Measurements from ENCODE around the gene ATF7.
"Not testable (repeated sequence)": the region's sequence is repeated elsewhere in the genome, so short reads cannot be mapped to it uniquely, and the experiment has no call there.

Gene ATF7

GRCh38 chr12:53564278-53564677 is 61.9 kb downstream of the ATF7 start:
- no peak for DNase-seq

DNA sequence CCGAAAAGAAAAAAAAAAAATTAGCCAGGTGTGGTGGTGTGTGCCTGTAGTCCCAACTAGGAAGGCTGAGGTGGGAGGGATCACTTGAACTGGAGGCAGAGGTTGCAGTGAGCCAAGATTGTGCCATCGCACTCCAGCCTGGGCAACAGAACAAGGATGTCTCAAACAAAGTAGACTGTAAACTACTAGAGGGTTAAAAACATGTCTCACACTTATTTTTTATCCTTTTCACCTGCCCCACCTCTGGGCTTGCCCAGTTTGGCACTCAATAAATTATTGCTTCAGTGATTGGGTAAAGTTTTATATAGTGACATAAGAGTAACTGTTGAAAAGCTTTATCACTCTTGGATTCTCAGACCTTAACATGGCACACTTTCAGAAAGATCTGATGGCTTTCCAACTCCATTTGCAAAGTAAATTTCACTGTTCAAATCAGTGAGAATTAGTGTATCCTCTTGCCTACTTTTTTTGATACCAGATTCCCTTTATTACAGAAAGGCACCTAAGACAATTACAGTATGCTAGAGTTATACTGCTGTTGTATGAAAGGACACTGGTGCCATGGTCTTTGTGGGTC is 62.6 kb downstream of the ATF7 start:
- DNase-seq: no peak

GRCh38 chr12:53561590-53561953 is 64.6 kb downstream of the ATF7 start:
- peak; percentile 70 for DNase-seq

DNA sequence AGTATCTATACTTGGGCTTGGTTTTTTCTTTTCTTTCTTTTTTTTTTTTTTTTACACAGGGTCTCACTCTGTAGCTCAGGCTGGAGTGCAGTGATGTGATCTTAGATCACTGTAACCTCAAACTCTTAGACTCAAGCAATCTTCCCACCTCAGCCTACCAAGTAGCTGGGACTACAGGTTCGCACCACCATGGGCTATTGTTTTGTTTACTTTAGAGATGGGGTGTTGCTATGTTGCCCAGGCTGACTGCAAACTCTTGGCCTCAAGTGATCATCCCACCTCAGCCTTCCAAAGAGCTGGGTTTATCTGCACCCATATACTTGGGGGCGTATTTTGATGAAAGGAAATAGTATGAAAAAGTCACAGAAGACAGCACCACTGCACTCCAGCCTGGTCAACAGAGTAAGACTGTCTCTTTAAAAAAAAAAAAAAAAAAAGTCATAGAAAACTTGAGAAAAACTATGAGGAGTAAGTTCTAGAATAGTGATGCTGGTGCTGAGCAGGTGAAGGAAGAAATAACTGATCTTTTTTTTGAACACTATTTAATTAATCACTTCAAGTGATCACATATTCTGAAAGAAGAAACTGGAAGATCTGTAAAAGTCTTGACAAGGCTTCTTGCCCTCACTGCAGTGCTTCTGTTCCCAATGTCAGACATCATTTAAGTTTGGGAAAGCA is 65.1 kb downstream of the ATF7 start:
- DNase-seq: no peak

DNA sequence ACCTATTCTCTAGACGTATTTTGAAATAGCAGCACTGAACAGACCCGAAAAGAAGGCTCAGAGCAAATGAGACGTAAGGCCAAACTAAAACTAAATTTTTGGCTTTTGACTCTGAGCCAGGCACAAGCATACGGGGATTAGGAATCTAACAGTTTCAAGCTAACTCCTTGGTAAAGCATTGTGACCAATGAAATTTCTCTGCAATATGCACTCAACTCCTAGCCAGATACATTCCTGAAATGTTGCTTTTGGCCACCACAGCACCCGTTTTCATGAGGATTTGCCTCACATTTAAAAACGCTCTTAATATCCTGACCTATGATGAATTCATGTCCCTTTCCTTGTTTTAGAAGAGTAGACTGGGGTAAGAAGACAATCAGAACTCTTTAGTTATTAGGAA is 65.8 kb downstream of the ATF7 start:
- no peak for DNase-seq

DNA sequence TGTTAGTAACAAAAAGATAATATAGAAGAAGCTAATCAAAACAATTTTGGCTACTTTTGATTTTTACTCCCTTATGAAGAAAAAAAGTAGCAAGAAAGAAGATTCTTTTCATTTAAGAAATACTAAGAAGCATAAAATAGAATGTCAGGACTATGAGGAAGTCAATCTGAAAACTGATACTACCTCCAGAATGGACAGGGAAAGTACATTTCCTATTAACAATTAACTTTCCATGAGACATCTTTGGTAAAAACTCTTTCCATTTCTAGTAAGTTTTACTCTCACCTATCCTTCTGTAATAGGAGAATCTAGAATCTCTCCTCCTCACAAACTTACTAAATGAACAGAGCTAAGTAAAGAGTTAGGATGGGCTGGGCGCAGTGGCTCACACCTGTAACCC is 67.6 kb downstream of the ATF7 start:
- DNase-seq: no peak

DNA sequence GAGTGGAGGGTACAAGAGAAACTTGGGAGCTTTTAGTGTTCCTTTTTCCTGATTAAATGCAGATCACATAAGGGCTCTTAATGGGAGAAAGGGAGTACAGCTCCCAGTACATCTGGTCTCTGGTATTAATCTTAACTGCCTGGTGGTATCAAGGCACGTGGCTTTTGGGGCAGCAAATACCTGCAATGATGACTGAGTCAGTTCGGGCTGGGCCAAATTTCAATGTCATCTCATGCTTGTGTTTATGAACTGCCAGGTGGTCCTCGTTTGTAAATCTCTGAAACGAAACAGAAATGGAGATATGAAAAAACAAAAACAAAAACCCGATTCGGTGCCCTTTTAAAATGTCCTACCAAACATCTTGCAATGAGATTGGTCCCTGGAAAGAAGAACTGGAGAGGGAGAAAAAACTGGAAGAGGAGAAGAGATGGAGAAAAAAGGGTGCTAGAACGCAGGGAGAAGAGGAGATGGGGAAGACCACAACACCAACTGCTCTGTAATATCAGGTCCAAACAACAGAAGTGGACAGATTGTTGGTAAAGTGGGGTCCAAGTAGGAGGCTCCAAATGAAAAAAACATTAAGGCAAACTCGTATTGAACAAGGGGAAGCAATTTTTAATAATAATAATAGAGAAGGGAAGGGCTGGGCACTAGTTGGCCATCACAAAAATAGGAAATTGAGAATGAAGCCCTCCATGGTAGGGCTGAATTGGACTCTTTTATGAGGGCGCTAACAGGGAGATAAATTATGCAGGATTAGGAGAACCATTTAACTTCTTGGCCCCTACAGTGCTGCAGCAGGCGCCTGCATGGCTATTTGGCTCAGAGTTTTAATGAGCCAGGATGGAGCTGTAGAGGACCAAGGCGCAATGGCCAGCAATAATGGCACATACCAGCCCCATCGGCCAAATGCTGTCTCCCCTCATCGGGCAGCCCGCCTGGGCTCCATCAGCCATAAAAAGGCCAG is 73.5 kb downstream of the ATF7 start:
- DNase-seq: no peak

DNA sequence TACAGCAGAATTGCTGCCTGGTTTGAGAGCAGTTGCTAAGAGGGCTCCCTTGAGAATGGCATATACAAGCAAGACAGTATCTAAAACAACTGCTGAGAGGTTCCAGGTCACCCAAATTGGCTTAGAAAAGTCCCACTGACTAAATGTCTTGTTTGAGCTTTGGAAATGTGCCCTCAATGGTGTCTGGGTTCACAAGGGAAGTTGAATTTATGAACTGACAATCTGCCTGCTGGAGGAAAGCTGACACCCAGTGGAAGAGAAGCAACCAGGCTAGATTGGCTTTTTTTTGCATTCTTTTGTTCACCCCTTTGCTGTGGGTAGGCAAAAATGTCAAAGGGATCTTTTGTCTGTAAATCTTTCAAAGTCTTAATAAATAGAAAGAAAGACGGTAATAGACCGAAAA is 74.3 kb downstream of the ATF7 start:
- DNase-seq: no peak

- no peak for DNase-seq
These were observed 75.6 kb downstream of the ATF7 start for GRCh38 chr12:53550595-53550994.

DNA sequence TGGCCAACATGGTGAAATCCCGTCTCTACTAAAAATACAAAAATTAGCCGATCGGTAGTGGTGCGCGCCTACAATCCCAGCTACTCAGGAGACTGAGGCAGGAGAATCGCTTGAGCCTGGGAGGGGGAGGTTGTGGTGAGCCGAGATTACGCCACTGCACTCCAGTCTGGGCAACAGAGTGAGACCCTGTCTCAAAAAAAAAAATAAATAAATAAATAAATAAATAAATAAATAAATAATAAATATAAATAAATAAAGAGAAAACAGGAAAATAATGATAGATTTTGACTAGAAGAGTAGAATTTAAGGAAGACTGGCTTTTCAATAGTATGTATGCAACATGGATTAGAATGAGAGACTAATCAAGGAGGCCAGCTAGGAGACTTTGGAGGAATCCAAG is 76.1 kb downstream of the ATF7 start:
- DNase-seq: not testable (repeated sequence)

DNA sequence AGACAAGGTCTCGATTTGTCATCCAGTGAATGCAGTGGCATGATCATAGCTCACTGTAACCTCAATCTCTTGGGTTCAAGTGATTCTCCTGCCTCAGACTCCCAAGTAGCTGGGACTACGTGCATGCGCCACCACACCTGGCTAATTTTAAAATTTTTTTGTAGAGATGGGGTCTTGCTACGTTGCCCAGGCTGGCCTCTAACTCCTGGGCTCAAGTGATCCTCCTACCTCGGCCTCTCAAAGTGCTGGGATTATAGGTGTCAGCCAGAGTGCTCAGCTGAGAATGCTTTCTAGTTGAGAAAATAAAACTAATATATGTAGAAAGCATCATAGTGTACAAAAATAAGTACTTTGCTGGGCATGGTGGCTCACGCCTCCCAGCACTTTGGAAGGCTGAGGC is 77.8 kb downstream of the ATF7 start:
- DNase-seq: not testable (repeated sequence)

DNA sequence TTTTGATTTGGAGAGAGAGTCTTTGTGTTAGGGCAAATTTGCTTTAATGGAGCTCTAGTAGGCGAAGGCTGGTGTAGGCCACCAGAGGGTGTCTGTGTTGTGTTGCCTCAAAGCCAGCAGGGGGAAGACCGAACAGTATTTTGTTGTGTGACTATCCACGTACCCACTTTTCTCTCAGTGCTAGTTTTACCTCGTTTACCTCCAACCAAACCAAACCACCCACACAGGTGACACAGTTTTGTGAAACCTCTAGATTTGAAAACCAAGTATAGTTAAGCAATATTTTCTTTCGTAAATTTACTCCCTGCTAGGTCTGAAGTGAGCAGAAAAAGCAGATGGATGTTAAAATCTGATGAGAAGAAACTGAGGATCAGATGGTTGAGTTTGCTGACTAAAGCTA is 82.6 kb downstream of the ATF7 start:
- peak; percentile 69 for DNase-seq

- DNase-seq: no peak
These were observed 86.7 kb downstream of the ATF7 start for GRCh38 chr12:53539526-53539925.

DNA sequence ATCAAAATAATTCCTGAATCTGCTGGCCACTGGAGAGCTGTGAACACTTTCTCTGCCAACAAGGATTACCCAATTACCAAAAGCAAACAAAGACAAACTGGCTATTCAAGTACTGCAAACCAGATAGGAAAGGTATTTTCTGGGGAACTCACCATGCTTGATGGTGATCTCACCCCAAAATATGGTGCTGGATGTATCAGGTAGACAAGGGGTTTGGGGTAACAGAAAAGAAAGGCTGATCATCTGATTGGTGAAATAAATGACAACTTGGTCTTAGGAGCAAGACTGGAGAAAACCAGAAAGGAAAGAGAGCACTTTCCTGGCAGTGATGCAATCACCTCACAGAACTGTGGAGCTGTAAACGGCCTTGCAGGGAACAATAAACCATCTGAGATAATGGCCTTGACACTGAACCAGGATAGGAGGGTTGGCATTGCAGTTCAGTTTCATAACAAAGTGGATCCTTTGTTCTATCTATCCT is 87.9 kb downstream of the ATF7 start:
- DNase-seq: no peak

- DNase-seq: no peak
These were observed 89.2 kb downstream of the ATF7 start for GRCh38 chr12:53536962-53537361.

DNA sequence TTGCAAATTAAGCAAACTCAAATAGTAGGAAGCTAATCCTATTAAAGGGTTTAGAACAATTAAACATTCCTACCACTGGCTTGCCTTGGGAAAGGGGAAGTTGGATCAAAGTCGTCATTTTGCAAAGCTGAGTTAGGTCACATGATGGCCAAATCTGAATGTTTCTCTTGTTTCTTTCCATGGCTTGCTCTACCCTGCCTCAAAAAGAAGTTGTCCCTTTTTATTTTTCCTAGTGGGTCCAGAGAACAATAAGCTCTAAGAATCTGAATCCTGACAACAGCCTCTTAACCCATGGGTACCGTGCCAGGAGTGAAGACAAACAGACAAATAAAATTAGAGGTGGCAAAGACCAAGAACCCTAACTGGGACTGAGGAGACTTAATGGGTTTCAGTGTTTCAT is 92.7 kb downstream of the ATF7 start:
- DNase-seq: no peak

DNA sequence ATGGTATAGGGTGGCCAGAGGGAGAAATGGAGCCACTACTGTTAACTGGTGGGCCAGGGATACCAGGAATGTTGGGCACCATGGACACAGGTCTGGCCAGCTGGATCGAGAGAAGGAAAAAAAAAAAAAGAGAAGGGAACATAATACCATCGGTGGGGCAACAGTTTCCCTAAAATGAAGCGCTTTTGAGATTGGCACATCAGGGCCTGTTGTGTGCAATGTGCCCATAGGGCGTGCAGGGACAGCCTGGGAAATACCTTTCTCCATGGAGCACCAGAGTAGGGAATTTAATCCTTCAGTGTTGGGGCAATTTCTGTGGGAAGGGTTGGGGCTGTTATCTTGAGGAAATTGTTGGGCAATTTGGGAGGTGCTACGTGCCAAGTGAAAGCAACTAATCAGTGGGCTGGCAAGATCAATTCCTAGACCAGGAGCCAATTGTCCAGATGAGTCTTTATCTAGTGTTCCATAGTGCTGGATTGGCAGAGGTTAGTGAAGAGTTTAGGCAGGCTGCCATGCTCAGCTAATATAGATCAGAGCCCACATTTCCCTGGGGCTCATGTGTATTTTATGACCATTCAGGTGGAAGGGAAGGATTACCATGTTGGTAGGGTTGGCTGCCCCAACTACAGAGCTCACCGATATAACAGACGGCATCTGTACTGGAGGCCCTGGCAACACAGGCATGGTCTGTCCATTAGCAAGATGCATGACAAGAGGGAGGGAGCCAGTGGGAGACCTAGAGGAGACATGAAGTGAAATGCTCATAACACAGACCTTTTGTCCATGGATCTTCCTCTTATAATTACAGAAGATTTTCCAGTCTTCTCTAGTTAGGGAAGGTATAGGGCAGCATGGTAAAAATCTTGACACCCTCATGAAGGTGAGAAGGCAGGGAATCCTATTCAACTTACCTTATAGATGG is 93.4 kb downstream of the ATF7 start:
- no peak for DNase-seq

- DNase-seq: no peak
These were observed 94.2 kb downstream of the ATF7 start for GRCh38 chr12:53532021-53532420.

- DNase-seq: no peak
These were observed 95.3 kb downstream of the ATF7 start for GRCh38 chr12:53530920-53531319.

GRCh38 chr12:53530061-53530460 is 96.1 kb downstream of the ATF7 start:
- DNase-seq: no peak

DNA sequence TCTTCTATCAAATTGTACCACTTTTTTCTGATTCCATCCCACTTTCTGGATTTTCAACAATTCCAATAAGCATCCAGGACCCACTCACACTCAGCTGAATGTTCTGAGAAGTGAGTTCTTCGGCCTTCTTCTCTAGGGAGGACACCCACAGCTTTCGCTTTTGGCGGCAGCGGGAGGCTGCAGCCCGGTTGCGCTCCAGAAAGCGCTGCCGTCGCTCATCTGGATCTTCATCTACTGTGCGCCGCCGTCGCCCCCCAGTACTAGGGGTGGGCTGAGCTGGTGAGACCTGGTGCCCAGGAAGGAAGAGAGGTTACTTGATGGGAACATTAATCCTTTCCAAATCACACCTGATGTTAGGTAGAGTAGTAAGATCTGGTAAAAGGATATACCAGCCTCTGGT is 101.7 kb downstream of the ATF7 start:
- no peak for DNase-seq

- no peak for DNase-seq
These were observed 103.1 kb downstream of the ATF7 start for GRCh38 chr12:53523131-53523530.

GRCh38 chr12:53518381-53518780 is 107.8 kb downstream of the ATF7 start:
- no peak for DNase-seq
